ENCODE data around the gene CAPN14.

GRCh38 chr2:31233231-31233630, 15.9 kb upstream of the CAPN14 start:
- TF ChIP-seq CTCF (IDR thresholded peaks at IDR 0.05; ENCODE audit: poor library complexity) (no peak), EZH2 (IDR thresholded peaks at IDR 0.05; ENCODE audit: borderline replicate concordance) (no peak)
